NCI-H226 (cell line): ENCODE results near the gene SC5D.

Source experiments
- DNase-seq: peaks from one replicate; pipeline ENCODE4 v3.0.0-alpha.2; 2015

Gene SC5D

GRCh38 chr11:121292495-121293287 lies at the start of gene SC5D:
Gene SC5D, plus strand, starts transcription at chr11:121292771. Its CDS starts 10,605 bp downstream, at chr11:121303376.
- peak; percentile 91 for DNase-seq

- DNase-seq, result no peak
These were observed 47.7 kb upstream of the SC5D start for GRCh38 chr11:121244884-121245283.

DNA sequence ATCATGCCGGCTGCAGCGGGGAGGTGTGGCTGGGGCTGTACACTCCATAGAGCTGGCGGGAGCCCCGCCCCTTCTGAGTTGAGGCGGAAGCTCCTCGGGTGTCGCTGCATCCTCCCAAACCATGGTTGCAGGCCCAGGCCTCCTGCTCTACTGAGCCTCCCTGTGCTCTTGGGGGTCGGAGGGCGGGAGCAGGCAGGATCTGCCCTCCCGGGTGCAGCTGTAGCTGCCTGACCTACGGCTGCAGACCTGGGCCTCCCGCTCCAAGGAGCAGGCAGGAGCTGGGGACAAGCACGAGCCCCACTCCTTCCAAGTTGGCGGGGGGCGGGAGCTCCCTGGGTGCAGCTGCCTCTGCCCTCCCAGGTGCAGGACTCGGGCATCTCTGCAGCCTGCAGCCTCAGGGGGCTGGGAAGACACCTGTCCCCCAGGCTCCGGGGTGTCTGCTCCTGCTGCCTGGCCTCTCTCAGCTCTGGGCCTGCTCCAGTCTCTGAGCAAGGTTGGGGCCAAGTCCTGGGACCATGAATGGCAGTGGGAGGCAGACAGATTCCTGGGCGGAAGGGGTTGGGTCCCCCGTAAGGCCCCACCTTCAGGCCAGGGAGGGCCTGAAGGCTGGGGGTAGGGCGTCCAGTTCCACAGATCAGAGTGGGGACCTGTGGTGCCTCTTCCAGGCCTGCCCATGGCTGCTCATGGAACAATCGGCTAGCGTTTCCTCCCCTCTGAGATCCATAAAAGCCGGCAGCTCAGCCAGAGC lies 46.4 kb upstream of the SC5D start:
- DNase-seq, result no peak

- DNase-seq, result no peak
These were observed 45.9 kb upstream of the SC5D start for GRCh38 chr11:121246769-121247035.

- no peak for DNase-seq
These were observed 44.1 kb upstream of the SC5D start for GRCh38 chr11:121248496-121248895.

DNA sequence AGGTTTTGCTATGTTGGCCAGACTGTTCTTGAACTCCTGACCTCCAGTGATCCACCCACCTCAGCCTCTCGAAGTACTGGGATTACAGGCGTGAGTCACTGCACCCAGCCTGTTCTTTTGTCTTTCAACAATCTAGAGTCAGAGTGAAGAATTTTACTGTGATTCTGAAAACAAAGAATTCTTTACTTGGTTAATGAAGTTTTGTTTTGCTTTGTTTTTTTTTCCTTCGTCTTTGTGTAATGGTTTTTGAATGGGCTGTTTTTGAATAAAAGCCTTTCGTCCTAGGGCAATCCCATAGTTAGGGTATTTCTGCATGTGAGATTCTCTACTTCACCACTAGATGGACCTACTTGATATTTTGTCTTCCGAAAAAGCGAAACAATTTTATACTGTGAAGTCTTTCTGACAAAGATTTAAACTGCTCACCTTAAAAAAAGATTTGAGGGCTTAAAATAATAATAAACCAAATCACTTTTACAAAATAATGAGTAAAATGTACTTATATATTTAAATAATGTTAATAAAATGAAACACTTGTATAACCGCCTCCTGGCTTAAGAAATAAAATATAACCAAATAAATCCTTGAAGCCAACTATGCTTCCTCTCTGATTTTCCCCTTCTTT lies 43.4 kb upstream of the SC5D start:
- peak; percentile 17 for DNase-seq

GRCh38 chr11:121250843-121251242 lies 41.7 kb upstream of the SC5D start:
- DNase-seq, result no peak

GRCh38 chr11:121253951-121254350 lies 38.6 kb upstream of the SC5D start:
- no peak for DNase-seq

GRCh38 chr11:121254756-121255155 lies 37.8 kb upstream of the SC5D start:
- DNase-seq, result no peak

DNA sequence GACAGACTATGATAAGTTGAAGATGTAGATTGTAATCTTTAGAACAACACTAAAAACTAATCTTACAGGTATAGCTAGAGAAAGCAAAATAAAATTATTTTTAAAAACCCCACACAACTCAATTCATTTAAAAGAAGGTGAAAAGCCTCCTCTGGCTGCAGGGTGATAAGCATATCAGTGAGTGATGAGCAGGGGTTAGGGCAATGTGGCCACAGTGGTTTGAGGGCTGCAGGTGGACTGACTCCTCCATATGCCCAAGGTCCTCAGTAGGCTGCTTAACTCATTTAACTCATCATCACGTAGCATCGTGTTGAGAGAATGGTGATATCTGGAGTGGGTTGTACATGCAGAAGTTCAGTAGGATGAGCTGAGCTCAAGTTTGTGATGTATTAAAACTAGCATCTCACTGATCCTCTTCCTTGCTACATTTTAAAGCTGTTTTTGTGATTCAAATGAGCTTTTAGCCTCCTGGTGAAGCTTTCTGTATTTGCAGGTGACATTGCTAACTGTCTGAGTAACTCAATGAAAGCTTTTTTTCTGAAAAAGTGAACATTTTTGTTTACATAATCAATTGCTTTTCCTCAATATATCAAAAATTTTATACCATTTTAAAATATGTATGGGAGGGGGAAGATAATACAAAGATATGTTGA lies 37.0 kb upstream of the SC5D start:
- no peak for DNase-seq

DNA sequence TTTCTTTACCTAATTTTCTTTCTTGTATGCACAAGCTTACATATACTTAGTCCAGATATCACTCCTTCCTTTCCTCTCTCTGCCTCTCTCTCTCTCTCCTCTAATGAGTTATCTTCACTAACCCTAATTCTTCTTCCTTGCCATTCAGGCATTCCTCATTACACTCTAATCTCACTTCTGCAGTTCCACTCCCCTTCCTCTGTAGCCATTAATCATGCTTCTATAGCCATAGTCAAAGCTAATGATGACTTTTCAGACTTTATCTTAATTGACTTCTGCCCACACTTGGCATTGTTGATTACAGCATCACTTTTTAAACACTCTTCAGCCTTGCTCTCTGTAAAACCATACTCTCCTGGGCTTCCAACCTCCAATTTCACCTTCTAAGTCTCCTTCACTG lies 35.3 kb upstream of the SC5D start:
- DNase-seq, result no peak

- DNase-seq, result no peak
These were observed 34.6 kb upstream of the SC5D start for GRCh38 chr11:121257976-121258375.

- no peak for DNase-seq
These were observed 27.0 kb upstream of the SC5D start for GRCh38 chr11:121265586-121265985.

DNA sequence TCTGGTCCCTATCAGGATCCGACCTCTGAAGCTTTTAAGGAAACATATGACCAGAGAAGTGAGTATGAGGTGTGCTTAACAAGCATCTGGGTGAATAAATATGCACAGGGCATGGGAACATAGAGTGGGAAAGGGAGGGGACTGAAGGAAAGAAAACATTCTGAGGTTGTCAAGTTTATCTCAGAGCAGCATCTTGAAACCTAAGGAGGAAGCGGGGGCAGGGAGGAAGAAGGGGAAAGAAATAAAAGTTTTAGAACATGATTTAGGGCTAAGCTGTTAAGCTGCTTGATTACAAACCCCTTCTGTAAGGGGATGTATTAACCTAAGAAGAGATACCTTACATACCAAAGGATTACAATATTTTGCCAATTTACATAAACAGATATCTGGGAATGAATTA lies 24.0 kb upstream of the SC5D start:
- no peak for DNase-seq

DNA sequence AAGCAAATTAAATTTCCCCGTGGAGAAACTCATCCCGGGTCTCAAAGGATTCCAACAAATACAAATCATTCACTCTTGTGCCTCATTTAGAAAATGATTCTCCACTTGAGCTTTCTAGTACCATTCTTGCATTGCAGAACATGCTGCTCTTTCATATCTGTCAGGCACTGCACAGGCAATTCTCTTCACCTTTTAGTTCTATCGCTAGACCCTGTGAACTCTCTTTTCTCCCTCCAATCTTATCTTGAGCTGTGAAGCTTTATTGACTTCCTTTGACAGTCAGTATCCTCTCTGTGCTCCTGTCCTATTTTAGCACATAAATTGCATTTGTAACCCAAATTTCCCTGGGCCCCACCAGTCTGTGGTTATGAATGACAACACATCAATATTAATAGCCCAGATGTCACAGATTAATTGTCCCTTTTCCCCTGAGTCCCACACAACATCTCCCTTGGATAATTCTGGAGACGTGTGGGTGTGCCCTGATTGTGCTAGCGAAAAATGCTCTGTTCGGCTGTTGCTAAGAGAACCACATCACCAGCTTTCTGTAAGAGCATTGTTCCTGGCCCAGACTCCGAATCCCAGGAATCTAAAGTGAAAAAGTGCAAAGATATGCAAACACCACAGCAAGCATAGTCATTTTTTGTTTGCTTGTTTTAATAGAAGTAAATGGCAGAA lies 22.4 kb upstream of the SC5D start:
- no peak for DNase-seq

DNA sequence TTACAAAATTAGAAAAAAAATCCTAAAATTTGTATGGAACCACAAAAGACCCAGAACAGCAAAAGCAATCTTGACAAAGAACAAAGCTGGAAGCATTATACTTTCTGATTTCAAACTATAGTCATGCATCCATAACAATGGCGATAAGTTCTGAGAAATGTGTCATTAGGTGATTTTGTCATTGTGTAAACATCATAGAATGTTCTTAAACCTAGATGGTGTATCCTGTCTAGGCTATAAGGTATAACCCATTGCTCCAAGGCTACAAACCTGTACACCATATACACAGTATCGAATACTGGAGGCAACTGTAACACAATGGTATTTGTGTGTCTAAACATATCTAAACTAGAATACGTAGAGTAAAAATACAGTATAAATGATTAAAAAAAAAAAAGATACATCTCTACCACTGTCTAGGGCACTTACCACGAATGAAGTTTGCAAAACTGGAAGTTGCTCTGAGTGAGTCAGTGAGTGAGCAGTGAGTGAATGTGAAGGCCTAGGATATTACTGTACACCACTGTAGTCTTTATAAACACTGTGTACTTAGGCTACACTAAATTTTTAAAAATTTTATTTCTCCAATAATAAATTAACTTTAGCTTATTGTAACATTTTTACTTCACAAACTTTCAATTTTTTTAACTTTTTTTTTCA lies 18.1 kb upstream of the SC5D start:
- DNase-seq, result no peak

GRCh38 chr11:121281698-121282097 lies 10.9 kb upstream of the SC5D start:
- no peak for DNase-seq

GRCh38 chr11:121282386-121282785 lies 10.2 kb upstream of the SC5D start:
- no peak for DNase-seq

GRCh38 chr11:121282886-121283502 lies 9.6 kb upstream of the SC5D start:
- DNase-seq, result no peak

DNA sequence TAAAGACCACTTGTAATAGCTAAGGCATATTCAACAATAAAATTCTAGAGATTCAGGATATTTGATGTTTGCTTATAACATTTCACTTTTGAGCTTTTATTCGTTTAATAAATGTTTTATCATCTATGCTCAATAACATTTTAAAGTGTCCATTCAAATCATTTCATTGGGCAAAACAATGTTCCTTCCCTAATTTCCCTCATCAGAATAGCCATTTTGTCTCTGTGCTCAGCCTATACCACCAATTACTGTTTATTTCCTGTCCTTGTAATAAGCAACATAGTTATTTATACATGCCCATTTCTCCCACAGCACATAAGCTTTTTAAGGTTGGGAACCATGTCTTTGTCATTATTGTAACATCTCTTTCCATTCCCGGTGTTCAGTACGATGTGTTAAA lies 1.3 kb upstream of the SC5D start:
- DNase-seq, result no peak

DNA sequence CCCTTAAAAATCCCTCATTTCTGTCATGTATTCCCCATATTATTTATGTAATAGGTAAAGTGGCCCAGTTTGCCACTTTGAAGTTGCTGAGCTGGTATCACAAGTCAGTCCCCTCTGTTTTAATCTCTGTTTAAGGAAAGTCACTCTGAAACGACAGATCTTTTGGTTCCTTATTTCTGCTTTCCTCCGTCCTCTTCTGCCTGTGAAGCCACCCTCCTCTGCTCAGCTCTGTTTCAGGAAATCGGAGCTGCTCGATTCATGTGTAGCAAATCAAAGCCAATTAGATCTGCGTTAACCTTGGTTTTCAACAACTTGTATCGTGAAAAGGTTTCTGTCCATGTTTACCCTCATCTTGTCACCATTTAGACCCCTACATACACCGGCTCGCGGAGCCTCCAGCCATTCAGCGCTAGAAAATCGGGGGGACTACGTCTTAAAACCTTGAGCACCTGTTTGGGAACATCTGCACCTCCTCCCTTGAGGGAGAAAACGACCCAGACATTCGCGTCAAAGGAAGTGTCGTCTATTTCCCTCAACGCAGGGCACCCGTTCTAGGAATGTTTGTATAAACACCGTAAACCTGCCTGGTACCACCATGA lies 576 bp upstream of the SC5D start:
- no peak for DNase-seq

- DNase-seq, result no peak
These were observed 670 bp downstream of the SC5D start for GRCh38 chr11:121293288-121293594.
